AG04450 (cell line): ENCODE measurements around the gene FRMD4B. TPM values are rescaled to one million over a fixed set of nuclear protein-coding genes. Genes with fewer than 3 reads are reported as not detected.

Source experiments
- CTCF ChIA-PET: fragments of 300-600, 350-600 bp; formaldehyde crosslinking; extraction: SDS; loops from one replicate; lab custom pipeline; 2022; ENCODE audit warnings: antibody characterized with exemption, inconsistent platforms; lab: Charles Lee
- POLR2A ChIA-PET: fragments of 350-600 bp; formaldehyde crosslinking; extraction: SDS; loops from one replicate; lab custom pipeline; 2021; ENCODE audit warnings: antibody characterized with exemption, inconsistent platforms; lab: Yijun Ruan, JAX
- DNase-seq: peaks from one replicate; pipeline ENCODE4 v3.0.0-alpha.2; 2011; ENCODE audit warnings: low read depth, low spot score
- H3K27ac ChIP-seq: one replicate; pipeline ENCODE4 v1.5.1; 2012; ENCODE audit warnings: low read depth, low read length, control low read depth
- H3K27me3 ChIP-seq: one replicate; pipeline ENCODE4 v1.6.0; 2012; ENCODE audit warnings: low read length; ENCODE audit not compliant: control insufficient read depth, insufficient read depth
- H3K4me3 ChIP-seq: 2 replicates; pipeline ENCODE4 v1.5.1; 2011; ENCODE audit warnings: mild to moderate bottlenecking, low read depth, low read length, control low read depth
- H3K9me3 ChIP-seq: 2 replicates; pipeline ENCODE4 v1.5.1; 2012; ENCODE audit warnings: low read length; ENCODE audit not compliant: control insufficient read depth, insufficient read depth
- polyA plus RNA-seq: library from polyadenylated mRNA; depleted of rRNA; stranded (reverse); fragments of >200 nt; gene quantifications from 2 replicates; pipeline ENCODE4 v1.2.3, GENCODE V29; 2011
- TF ChIP-seq, protein P1 (sequence below): IDR thresholded peaks from 2 replicates; pipeline ENCODE4 v1.5.1; 2011; ENCODE audit warnings: low read depth, low read length, control low read depth, inconsistent platforms

FRMD4B gene
- polyA plus RNA-seq, 1 experiment: 0.09 TPM

DNA sequence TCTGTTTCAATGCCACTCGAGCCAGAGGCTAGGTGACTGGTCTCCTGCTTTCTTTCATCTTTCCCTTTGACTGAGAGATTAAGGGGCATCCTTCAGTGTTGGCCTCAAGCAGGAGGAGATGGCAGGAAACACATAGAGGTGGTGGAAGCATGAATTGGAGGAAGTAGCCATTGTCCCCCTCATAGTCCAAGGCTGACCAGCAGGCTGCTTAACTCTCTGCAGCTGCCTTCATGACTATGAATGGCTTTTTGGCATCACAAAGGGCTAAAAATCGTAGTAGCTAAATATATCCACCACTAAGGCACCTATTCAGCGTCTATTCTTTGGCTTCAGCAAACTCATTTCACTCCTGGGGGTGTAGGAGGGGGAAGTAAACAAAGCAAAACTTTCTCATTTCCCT lies 7.0 kb upstream of the FRMD4B start:
- ChIA-PET POLR2A (no interaction called here), CTCF (no interaction called here)
- H3K27me3 ChIP-seq: peaks cover 2% of the 10 kb centered on the region
- H3K4me3 ChIP-seq: no peak overlapping the region
- DNase-seq: no peak
- H3K27ac ChIP-seq: no peak overlapping the region
- TF ChIP-seq, protein P1, sequence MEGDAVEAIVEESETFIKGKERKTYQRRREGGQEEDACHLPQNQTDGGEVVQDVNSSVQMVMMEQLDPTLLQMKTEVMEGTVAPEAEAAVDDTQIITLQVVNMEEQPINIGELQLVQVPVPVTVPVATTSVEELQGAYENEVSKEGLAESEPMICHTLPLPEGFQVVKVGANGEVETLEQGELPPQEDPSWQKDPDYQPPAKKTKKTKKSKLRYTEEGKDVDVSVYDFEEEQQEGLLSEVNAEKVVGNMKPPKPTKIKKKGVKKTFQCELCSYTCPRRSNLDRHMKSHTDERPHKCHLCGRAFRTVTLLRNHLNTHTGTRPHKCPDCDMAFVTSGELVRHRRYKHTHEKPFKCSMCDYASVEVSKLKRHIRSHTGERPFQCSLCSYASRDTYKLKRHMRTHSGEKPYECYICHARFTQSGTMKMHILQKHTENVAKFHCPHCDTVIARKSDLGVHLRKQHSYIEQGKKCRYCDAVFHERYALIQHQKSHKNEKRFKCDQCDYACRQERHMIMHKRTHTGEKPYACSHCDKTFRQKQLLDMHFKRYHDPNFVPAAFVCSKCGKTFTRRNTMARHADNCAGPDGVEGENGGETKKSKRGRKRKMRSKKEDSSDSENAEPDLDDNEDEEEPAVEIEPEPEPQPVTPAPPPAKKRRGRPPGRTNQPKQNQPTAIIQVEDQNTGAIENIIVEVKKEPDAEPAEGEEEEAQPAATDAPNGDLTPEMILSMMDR: no peak
- no peaks in the 10 kb centered on the region for H3K9me3 ChIP-seq

DNA sequence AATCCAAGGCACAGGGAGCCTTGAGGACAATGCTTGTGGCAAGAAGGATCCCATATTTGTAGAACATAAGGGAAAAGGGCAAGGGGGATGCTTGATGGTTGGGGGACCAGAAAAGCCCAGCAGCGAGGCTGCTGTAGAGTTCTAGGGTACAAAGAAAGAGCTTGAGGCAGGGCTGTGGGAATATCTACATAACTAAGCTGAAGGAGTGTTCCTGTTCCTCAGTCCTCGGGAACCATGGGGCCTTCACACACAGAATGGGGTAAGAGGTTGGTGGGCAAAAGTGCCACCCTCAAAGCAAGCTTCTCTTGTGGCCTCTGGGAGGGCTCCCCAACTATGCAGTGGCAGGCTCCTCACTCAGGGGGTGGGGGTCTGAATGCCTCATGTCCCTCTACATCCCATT lies 6.5 kb upstream of the FRMD4B start:
- Histone ChIP-seq H3K27me3 (peaks cover 2% of the 10 kb centered on the region), H3K4me3 (no peak overlapping the region), H3K9me3 (no peaks in the 10 kb centered on the region), H3K27ac (no peak overlapping the region)
- ChIA-PET POLR2A (no interaction called here), CTCF (no interaction called here)
- TF ChIP-seq, protein P1: no peak
- no peak for DNase-seq

DNA sequence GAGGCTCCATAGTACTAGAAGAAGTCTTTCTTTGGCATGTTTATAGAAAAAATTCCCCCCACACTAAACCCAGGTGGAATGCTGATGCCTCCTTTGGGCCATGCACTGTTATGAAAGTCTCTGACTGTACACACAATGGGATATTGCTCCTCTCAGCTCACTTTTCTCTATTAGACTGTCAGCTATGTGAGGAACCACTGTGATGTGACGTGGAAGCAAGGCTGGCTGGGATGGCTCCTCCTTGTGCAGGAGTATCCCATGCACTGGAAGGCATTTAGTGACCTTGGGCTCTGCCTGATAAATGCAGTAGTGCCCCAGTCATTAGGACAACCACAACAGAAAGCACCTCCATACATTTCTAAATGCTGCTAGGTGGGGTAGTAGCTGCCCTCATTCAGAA lies 5.7 kb upstream of the FRMD4B start:
- ChIA-PET POLR2A (no interaction called here), CTCF (no interaction called here)
- Histone ChIP-seq H3K27me3 (peaks cover 4% of the 10 kb centered on the region), H3K9me3 (no peaks in the 10 kb centered on the region), H3K4me3 (no peak overlapping the region), H3K27ac (no peak overlapping the region)
- no peak for DNase-seq
- TF ChIP-seq, protein P1: no peak

DNA sequence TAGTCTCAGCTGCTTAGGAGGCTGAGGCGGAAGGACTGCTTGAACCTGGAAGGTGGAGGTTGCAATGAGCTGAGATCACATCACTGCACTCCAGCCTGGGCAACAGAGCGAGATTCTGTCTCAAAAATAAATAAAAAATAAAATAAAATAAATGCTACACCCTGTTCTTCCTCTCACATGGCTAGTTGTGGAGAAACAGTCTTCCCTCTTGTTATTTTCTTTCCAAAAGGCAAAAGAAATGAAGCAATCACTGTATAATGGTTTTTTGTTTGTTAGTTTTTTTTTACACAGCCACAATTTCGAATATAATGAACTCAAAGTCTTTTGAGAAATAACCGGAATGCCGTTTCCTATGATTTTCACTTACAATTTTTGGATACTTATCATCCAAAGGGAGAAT lies 4.9 kb upstream of the FRMD4B start:
- ChIA-PET POLR2A (no interaction called here), CTCF (no interaction called here)
- TF ChIP-seq, protein P1: no peak
- H3K27ac ChIP-seq: no peak overlapping the region
- H3K4me3 ChIP-seq: no peak overlapping the region
- H3K9me3 ChIP-seq: no peaks in the 10 kb centered on the region; the same call in 1 of the 2 replicates
- DNase-seq: no peak
- peaks cover 10% of the 10 kb centered on the region for H3K27me3 ChIP-seq

DNA sequence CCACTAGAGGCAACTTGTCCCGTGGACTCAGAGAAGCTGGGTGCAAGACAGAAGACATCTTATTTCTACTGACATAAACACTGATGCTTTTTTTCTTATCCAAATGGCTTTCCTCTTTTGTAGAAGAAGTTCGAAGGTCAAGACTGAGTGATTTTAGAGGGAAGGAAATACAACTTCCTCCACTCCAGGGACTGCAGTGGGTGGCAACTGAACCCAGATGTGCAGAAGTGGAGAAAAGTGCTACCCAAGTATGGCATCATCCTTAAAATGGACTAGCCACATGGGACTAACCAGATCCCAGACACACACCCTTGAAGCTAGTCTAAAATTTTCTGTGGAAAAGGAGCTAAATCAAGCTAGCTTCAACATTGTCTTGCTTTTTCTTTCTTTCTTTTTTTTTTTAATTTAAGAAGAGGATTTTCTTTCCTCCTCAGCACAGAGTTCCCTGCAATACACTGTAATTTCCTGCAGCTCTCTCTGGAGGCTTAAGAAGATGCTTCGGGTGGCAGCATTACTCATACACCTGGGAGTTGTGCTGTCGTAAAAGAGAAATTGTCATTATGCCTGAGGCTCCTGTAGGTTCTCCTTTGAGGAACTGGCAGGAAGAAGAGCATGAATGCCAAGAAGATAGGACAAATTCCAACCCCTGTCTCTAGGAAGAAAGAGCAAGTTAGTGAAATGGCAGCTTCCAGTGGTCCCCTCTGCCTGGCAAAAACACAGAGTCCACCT lies 3.8 kb upstream of the FRMD4B start:
- ChIA-PET CTCF (no interaction called here), POLR2A (no interaction called here)
- H3K27me3 ChIP-seq: peaks cover 21% of the 10 kb centered on the region
- H3K9me3 ChIP-seq: no peaks in the 10 kb centered on the region; the same call in 1 of the 2 replicates
- H3K4me3 ChIP-seq: no peak overlapping the region
- TF ChIP-seq, protein P1: no peak
- DNase-seq: no peak
- no peak overlapping the region for H3K27ac ChIP-seq
